Heart left ventricle (tissue), 13 donors: ENCODE data around the gene ROCK2.

Source experiments
- POLR2A ChIP-seq, 2 donors: fragments of 450-650 bp; IDR thresholded peaks; one replicate each; pipeline ENCODE4 v1.6.1; 2017; ENCODE audit warnings: antibody characterized with exemption in 2 of 2, mild to moderate bottlenecking in 2 of 2, moderate library complexity in 2 of 2
- TF ChIP-seq, protein P1 (sequence below), 12 donors: fragments of 200-600 bp; sonication (generic) in 4 of 12; IDR thresholded peaks; one replicate each; pipeline versions ENCODE4 v1.5.0 to v1.8.0; 2018 to 2022; ENCODE audit warnings: antibody characterized with exemption in 12 of 12, mild to moderate bottlenecking in 5 of 12
- donor health status: ischemic (EF 13 %, LVEDD 7.1; RV severe dilation, severe dysfunction).
- donor health status: DM: no; HTN: yes; CAD: no.
- donor health status: DM: no; HTN: no; CAD: no.
- donor health status: ischemic (EF 25% LVEDD 6.9; RV normal size, moderate dysfunction).
- donor health status: ischemic (EF 25% LVEDD 5.7; RV mildly dilated, moderate dysfunction).
- donor health status: ischemic (EF 35%, LVEDD 5.7; RV mildly dilated, moderate dysfunction).
- donor health status: nonischemic (EF 11% LVEDD 7.7; RV severe dilation, severe dysfunction).
- donor health status: DM: yes; HTN: yes; CAD: no.
- donor health status: PGD.
- donor health status: ischemic (EF 29% LVEDD 5.4; RV normal size, mild dysfunction).
- donor health status: nonischemic (EF 23%, LVEDD 6.1; RV moderate dilation, normal function).

DNA sequence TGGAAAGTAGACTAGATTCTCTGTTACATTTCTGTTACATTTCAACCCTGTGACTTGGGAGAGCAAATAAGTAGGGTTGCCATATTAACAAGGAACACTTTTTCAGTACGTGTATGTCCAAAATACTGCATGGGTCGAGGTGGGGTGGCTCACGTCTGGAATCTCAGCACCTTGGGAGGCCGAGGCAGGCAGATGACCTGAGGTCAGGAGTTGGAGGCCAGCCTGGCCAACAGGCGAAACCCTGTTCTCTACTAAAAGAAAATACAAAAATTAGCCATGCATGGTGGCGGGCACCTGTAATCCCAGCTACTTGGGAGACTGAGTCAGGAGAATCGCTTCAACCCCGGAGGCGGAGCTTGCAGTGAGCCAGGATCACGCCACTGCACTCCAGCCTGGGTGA, 178.0 kb downstream of the ROCK2 start:
- TF ChIP-seq POLR2A (IDR thresholded peaks at IDR 0.05): no peak
- TF ChIP-seq, protein P1, sequence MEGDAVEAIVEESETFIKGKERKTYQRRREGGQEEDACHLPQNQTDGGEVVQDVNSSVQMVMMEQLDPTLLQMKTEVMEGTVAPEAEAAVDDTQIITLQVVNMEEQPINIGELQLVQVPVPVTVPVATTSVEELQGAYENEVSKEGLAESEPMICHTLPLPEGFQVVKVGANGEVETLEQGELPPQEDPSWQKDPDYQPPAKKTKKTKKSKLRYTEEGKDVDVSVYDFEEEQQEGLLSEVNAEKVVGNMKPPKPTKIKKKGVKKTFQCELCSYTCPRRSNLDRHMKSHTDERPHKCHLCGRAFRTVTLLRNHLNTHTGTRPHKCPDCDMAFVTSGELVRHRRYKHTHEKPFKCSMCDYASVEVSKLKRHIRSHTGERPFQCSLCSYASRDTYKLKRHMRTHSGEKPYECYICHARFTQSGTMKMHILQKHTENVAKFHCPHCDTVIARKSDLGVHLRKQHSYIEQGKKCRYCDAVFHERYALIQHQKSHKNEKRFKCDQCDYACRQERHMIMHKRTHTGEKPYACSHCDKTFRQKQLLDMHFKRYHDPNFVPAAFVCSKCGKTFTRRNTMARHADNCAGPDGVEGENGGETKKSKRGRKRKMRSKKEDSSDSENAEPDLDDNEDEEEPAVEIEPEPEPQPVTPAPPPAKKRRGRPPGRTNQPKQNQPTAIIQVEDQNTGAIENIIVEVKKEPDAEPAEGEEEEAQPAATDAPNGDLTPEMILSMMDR (IDR thresholded peaks at IDR 0.05): no peak
